H9 (cell line): ENCODE measurements around the gene SNX5. TPM values are rescaled to one million over a fixed set of nuclear protein-coding genes. Genes with fewer than 3 reads are reported as not detected.

ENCODE experiments used
- DNase-seq: peaks from one replicate; pipeline ENCODE4 v3.0.0-alpha.2; 2017
- H2AFZ ChIP-seq: one replicate; pipeline ENCODE4 v1.6.1; 2013; ENCODE audit warnings: mild to moderate bottlenecking, low read length, control low read depth, moderate library complexity
- H2AK5ac ChIP-seq: 2 replicates; pipeline ENCODE4 v1.6.1; 2013; ENCODE audit warnings: low read length, control low read depth, mixed read lengths; ENCODE audit not compliant: insufficient read length
- H2BK120ac ChIP-seq: one replicate; pipeline ENCODE4 v1.6.1; 2013; ENCODE audit warnings: low read depth, mild to moderate bottlenecking, low read length, control low read depth, inconsistent platforms; ENCODE audit not compliant: poor library complexity, severe bottlenecking
- H2BK12ac ChIP-seq: 2 replicates; pipeline ENCODE4 v1.6.1; 2013; ENCODE audit warnings: low read length, control low read depth, mixed read lengths, low read depth; ENCODE audit not compliant: insufficient read length
- H2BK15ac ChIP-seq: 2 replicates; pipeline ENCODE4 v1.6.1; 2013; ENCODE audit warnings: low read depth, low read length, control low read depth
- H2BK20ac ChIP-seq: one replicate; pipeline ENCODE4 v1.6.1; 2013; ENCODE audit warnings: low read depth, mild to moderate bottlenecking, low read length, control low read depth, inconsistent platforms; ENCODE audit not compliant: poor library complexity, severe bottlenecking
- H2BK5ac ChIP-seq: 2 replicates; pipeline ENCODE4 v1.6.1; 2013; ENCODE audit warnings: low read length, control low read depth, mixed read lengths; ENCODE audit not compliant: insufficient read length
- H3K14ac ChIP-seq: 2 replicates; pipeline ENCODE4 v1.6.1; 2013; ENCODE audit warnings: low read length, control low read depth; ENCODE audit not compliant: insufficient read depth
- H3K18ac ChIP-seq: 2 replicates; pipeline ENCODE4 v1.6.1; 2013; ENCODE audit warnings: low read depth, mild to moderate bottlenecking, mixed read lengths, low read length, control low read depth; ENCODE audit not compliant: insufficient read length
- H3K23ac ChIP-seq: 2 replicates; pipeline ENCODE4 v1.6.1; 2013; ENCODE audit warnings: low read length, control low read depth, mixed read lengths, low read depth; ENCODE audit not compliant: insufficient read length
- H3K23me2 ChIP-seq: 2 replicates; pipeline ENCODE4 v1.6.1; 2013; ENCODE audit warnings: low read depth, mild to moderate bottlenecking, mixed read lengths, low read length, control low read depth; ENCODE audit not compliant: insufficient read length, poor library complexity, severe bottlenecking
- H3K27ac ChIP-seq: 2 replicates; pipeline ENCODE4 v1.5.1; 2013; ENCODE audit warnings: low read length, control low read depth, mixed read lengths, low read depth; ENCODE audit not compliant: insufficient read length
- H3K27me3 ChIP-seq: 2 replicates; pipeline ENCODE4 v1.6.1; 2013; ENCODE audit warnings: low read length, control low read depth, inconsistent platforms; ENCODE audit not compliant: insufficient read depth
- H3K4ac ChIP-seq: 2 replicates; pipeline ENCODE4 v1.6.1; 2013; ENCODE audit warnings: low read depth, mild to moderate bottlenecking, control low read depth, inconsistent platforms, low read length, moderate library complexity
- H3K4me1 ChIP-seq: 2 replicates; pipeline ENCODE4 v1.6.1; 2013; ENCODE audit warnings: low read length, control low read depth, inconsistent platforms; ENCODE audit not compliant: insufficient read depth
- H3K4me2 ChIP-seq: 2 replicates; pipeline ENCODE4 v1.6.1; 2013; ENCODE audit warnings: low read length, control low read depth, mixed read lengths; ENCODE audit not compliant: insufficient read length, insufficient read depth
- H3K56ac ChIP-seq: 2 replicates; pipeline ENCODE4 v1.6.1; 2013; ENCODE audit warnings: low read depth, mild to moderate bottlenecking, mixed read lengths, low read length, control low read depth; ENCODE audit not compliant: insufficient read length
- H3K79me1 ChIP-seq: 2 replicates; pipeline ENCODE4 v1.6.1; 2013; ENCODE audit warnings: low read depth, mild to moderate bottlenecking, moderate library complexity, low read length, control low read depth, inconsistent platforms; ENCODE audit not compliant: insufficient read depth, poor library complexity, severe bottlenecking
- H3K79me2 ChIP-seq: 2 replicates; pipeline ENCODE4 v1.6.1; 2013; ENCODE audit warnings: low read length, control low read depth, inconsistent platforms; ENCODE audit not compliant: insufficient read depth
- H3K9ac ChIP-seq: 2 replicates; pipeline ENCODE4 v1.6.1; 2013; ENCODE audit warnings: low read length, control low read depth, mixed read lengths; ENCODE audit not compliant: insufficient read length; ENCODE audit errors: extremely low read depth
- H3K9me3 ChIP-seq: one replicate; pipeline ENCODE4 v1.6.1; 2013; ENCODE audit warnings: low read depth, low read length, inconsistent platforms; ENCODE audit not compliant: control insufficient read depth
- H3T11ph ChIP-seq: one replicate; pipeline ENCODE4 v1.6.1; 2013; ENCODE audit warnings: mild to moderate bottlenecking, low read length, control low read depth, inconsistent platforms
- H4K20me1 ChIP-seq: one replicate; pipeline ENCODE4 v1.6.1; 2013; ENCODE audit not compliant: control insufficient read depth, insufficient read length, insufficient read depth
- H4K5ac ChIP-seq: 2 replicates; pipeline ENCODE4 v1.6.1; 2013; ENCODE audit warnings: low read depth, mild to moderate bottlenecking, mixed read lengths, low read length, control low read depth; ENCODE audit not compliant: insufficient read length
- H4K8ac ChIP-seq: replicated peaks from 2 replicates; pipeline ENCODE4 v1.6.1; 2013; ENCODE audit warnings: low read length, control low read depth, mixed read lengths, low read depth; ENCODE audit not compliant: insufficient read length
- H4K91ac ChIP-seq: 2 replicates; pipeline ENCODE4 v1.6.1; 2013; ENCODE audit warnings: low read depth, mild to moderate bottlenecking, moderate library complexity, mixed read lengths, low read length, control low read depth; ENCODE audit not compliant: insufficient read length
- H3K27ac Mint-ChIP-seq, 3 experiments: 2 replicates in 2 of 3; 3 replicates in 1 of 3; pipeline ENCODE4 v1.8.0; 2020 to 2021; ENCODE audit warnings: mixed read lengths in 3 of 3, mild to moderate bottlenecking in 1 of 3, moderate library complexity in 1 of 3
- H3K27me3 Mint-ChIP-seq: 2 replicates; pipeline ENCODE4 v1.8.0; 2021; ENCODE audit warnings: low read depth, mild to moderate bottlenecking, moderate library complexity, mixed read lengths
- H3K36me3 Mint-ChIP-seq, 3 experiments: 2 replicates in 2 of 3; 3 replicates in 1 of 3; pipeline ENCODE4 v1.8.0; 2020 to 2021; ENCODE audit warnings: low read depth in 3 of 3, mixed read lengths in 3 of 3; ENCODE audit not compliant: insufficient read depth in 1 of 3
- H3K4me1 Mint-ChIP-seq, 2 experiments: 2 replicates each; pipeline ENCODE4 v1.8.0; 2020; ENCODE audit warnings: mixed read lengths in 2 of 2
- H3K4me3 Mint-ChIP-seq, 2 experiments: 2 replicates in 1 of 2; 3 replicates in 1 of 2; pipeline ENCODE4 v1.8.0; 2020 to 2021; ENCODE audit warnings: mild to moderate bottlenecking in 2 of 2, mixed read lengths in 2 of 2, moderate library complexity in 1 of 2
- H3K9me3 Mint-ChIP-seq, 2 experiments: 2 replicates in 1 of 2; 3 replicates in 1 of 2; pipeline ENCODE4 v1.8.0; 2020; ENCODE audit warnings: mild to moderate bottlenecking in 2 of 2, mixed read lengths in 2 of 2, moderate library complexity in 1 of 2
- WGBS: extraction: QIAGEN DNeasy Blood & Tissue Kit; methylation state at CpG from one replicate; pipeline ENCODE4 v1.1.7; 2013; ENCODE audit warnings: missing lambda C conversion rate, low lambda C conversion rate, mixed read lengths; ENCODE audit not compliant: insufficient read length; ENCODE audit errors: extremely low coverage; 5-methylcytosine and 5-hydroxymethylcytosine counted together
- total RNA-seq: library from RNA; stranded (reverse); gene quantifications from 2 replicates; pipeline ENCODE4 v1.2.1, GENCODE V29; 2021
- TF ChIP-seq, protein P1 (sequence below): fragments of 200-600 bp; sonication (generic); conservative IDR thresholded peaks from 3 replicates; pipeline ENCODE4 v1.8.0; 2021; ENCODE audit warnings: antibody characterized with exemption, mild to moderate bottlenecking

SNX5 gene
- total RNA-seq, 1 experiment from 2014 or later = 194 TPM

DNA sequence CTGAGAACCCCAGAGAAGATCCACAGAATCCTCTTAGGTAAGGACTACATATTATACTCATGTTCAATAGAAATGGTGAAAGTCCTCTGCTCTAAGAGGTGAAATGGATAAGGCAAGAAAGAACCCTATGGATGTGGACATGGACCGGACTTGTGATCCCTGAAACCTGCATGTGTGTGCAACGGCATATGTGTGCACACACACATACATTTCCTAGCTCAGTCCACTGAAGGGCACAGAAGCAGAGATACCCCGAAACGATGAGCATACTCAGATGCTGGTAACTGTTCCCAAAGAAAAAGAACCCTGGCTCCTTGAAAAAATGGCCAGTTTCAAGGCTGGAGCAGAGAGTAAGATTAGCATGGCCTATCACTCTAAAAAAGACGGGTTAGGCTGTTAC, 22.6 kb downstream of the SNX5 start:
- no peaks in the 10 kb centered on the region for H4K20me1 ChIP-seq
- Mint-ChIP-seq H3K27me3 (no peaks in the 10 kb centered on the region), H3K4me1 (peaks cover 11 to 23% of the 10 kb centered on the region in 2 experiments), H3K27ac (peak overlapping the region in 1 of 3 experiments; percentile 41; a peak in 2 of 7 replicates), H3K9me3 (no peaks in the 10 kb centered on the region), H3K36me3 (peaks cover 80 to 98% (median 97%) of the 10 kb centered on the region in 3 experiments; a peak in 6 of 7 replicates), H3K4me3 (no peak overlapping the region)
- no peak overlapping the region for H3K9ac ChIP-seq
- no peak overlapping the region for H2BK12ac ChIP-seq
- DNase-seq = no peak
- H3K79me1 ChIP-seq = peaks cover 4% of the 10 kb centered on the region
- no peak overlapping the region for H2AK5ac ChIP-seq
- H3K56ac ChIP-seq = no peak overlapping the region
- no peak overlapping the region for H3K27ac ChIP-seq
- H3K14ac ChIP-seq = no peak overlapping the region
- H3K23ac ChIP-seq = no peak overlapping the region
- H2BK15ac ChIP-seq = no peak overlapping the region
- TF ChIP-seq, protein P1, sequence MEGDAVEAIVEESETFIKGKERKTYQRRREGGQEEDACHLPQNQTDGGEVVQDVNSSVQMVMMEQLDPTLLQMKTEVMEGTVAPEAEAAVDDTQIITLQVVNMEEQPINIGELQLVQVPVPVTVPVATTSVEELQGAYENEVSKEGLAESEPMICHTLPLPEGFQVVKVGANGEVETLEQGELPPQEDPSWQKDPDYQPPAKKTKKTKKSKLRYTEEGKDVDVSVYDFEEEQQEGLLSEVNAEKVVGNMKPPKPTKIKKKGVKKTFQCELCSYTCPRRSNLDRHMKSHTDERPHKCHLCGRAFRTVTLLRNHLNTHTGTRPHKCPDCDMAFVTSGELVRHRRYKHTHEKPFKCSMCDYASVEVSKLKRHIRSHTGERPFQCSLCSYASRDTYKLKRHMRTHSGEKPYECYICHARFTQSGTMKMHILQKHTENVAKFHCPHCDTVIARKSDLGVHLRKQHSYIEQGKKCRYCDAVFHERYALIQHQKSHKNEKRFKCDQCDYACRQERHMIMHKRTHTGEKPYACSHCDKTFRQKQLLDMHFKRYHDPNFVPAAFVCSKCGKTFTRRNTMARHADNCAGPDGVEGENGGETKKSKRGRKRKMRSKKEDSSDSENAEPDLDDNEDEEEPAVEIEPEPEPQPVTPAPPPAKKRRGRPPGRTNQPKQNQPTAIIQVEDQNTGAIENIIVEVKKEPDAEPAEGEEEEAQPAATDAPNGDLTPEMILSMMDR = no peak
- H2BK120ac ChIP-seq = no peak overlapping the region
- no peaks in the 10 kb centered on the region for H3K23me2 ChIP-seq
- no peak overlapping the region for H3K4me2 ChIP-seq
- H2BK20ac ChIP-seq = no peak overlapping the region
- H2AFZ ChIP-seq = no peak overlapping the region
- no peak overlapping the region for H2BK5ac ChIP-seq
- no peak overlapping the region for H3K18ac ChIP-seq
- no peak overlapping the region for H4K91ac ChIP-seq
- no peaks in the 10 kb centered on the region for H3K27me3 ChIP-seq
- no peak overlapping the region for H3T11ph ChIP-seq
- no peaks in the 10 kb centered on the region for H3K9me3 ChIP-seq
- H3K79me2 ChIP-seq = no peaks in the 10 kb centered on the region
- no peak overlapping the region for H3K4ac ChIP-seq
- no peak overlapping the region for H4K5ac ChIP-seq
- no peak overlapping the region for H4K8ac ChIP-seq
- WGBS = no CpG with 5 or more reads among the region's 5 CpGs
- no peaks in the 10 kb centered on the region for H3K4me1 ChIP-seq
